ENCODE data around the gene CCDC136. TPM values are rescaled to one million over a fixed set of nuclear protein-coding genes. Genes with fewer than 3 reads are reported as not detected.
A peak's percentile ranks its signal among the peaks of the same experiment; 100 is the strongest.

The CCDC136 gene
- total RNA-seq, 4 donors from 2014 or later, result 20.7 to 36.5 (median 33.7) TPM

DNA sequence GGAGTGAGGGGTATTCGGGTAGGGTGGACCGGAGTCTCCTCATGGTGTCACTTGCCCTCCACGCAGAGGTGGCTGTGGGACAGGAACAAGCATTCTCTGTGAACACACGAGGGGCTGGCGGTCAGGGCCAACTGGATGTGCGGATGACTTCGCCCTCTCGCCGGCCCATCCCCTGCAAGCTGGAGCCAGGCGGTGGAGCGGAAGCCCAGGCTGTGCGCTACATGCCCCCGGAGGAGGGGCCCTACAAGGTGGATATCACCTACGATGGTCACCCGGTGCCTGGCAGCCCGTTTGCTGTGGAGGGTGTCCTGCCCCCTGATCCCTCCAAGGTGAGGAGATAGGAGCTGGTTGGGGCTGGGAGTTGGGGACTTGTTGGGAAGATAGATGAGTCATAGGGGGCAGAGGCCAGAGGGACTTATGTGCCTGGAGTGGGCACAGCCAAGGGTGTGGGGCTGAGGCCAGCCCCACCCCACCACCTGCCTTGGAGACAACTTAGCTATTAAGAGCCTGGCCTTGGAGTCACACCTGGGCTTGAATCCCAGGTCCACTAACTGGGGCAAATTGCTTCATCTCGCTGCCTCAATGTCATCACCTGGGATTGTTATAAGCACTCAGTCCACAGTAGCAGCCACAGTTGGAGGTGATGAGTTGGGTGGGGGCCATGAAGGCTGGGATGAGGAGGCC, 52.3 kb downstream of the CCDC136 start:
- H3K4me3 ChIP-seq, result no peak overlapping the region
- TF ChIP-seq, protein P1, sequence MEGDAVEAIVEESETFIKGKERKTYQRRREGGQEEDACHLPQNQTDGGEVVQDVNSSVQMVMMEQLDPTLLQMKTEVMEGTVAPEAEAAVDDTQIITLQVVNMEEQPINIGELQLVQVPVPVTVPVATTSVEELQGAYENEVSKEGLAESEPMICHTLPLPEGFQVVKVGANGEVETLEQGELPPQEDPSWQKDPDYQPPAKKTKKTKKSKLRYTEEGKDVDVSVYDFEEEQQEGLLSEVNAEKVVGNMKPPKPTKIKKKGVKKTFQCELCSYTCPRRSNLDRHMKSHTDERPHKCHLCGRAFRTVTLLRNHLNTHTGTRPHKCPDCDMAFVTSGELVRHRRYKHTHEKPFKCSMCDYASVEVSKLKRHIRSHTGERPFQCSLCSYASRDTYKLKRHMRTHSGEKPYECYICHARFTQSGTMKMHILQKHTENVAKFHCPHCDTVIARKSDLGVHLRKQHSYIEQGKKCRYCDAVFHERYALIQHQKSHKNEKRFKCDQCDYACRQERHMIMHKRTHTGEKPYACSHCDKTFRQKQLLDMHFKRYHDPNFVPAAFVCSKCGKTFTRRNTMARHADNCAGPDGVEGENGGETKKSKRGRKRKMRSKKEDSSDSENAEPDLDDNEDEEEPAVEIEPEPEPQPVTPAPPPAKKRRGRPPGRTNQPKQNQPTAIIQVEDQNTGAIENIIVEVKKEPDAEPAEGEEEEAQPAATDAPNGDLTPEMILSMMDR (IDR thresholded peaks at IDR 0.05), result no peak
- no peak for TF ChIP-seq EP300 (IDR thresholded peaks at IDR 0.05)
- TF ChIP-seq POLR2A (IDR thresholded peaks at IDR 0.05; ENCODE audit: low read depth), result no peak
- no peak for TF ChIP-seq POLR2AphosphoS5 (IDR thresholded peaks at IDR 0.05)
- H3K27me3 ChIP-seq, result no peaks in the 10 kb centered on the region
- intact Hi-C loops (cut with DNase I), result no loop called here
- peaks cover 69 to 100% (median 99%) of the 10 kb centered on the region in 4 donors for H3K36me3 ChIP-seq
- DNase-seq (ENCODE audit: extremely low spot score), result no peak
- H3K4me1 ChIP-seq, result peaks cover under 1 to 12% (median 6%) of the 10 kb centered on the region in 4 donors
- no peaks in the 10 kb centered on the region for H3K9me3 ChIP-seq
- H3K27ac ChIP-seq (replicated peaks in 1 of 4), result peak overlapping the region; percentile 34 to 98 (median 66)
- 93% methylated on average over 7 of the region's 17 CpGs for WGBS

DNA sequence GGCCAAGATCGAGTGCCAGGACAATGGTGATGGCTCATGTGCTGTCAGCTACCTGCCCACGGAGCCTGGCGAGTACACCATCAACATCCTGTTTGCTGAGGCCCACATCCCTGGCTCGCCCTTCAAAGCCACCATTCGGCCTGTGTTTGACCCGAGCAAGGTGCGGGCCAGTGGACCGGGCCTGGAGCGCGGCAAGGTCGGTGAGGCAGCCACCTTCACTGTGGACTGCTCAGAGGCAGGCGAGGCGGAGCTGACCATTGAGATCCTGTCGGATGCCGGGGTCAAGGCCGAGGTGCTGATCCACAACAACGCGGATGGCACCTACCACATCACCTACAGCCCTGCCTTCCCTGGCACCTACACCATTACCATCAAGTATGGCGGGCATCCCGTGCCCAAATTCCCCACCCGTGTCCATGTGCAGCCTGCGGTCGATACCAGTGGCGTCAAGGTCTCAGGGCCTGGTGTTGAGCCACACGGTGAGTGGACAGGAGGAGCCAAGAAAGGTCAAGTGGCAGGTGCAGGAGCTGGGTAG, 53.1 kb downstream of the CCDC136 start:
- 87% methylated on average over 14 of the region's 25 CpGs for WGBS
- no peak for DNase-seq (ENCODE audit: extremely low spot score)
- H3K27ac ChIP-seq (replicated peaks in 1 of 4), result peak overlapping the region in 3 of 4 donors; percentile 34 to 98 (median 97)
- H3K27me3 ChIP-seq, result no peaks in the 10 kb centered on the region
- peaks cover 0 to 12% (median 6%) of the 10 kb centered on the region in 4 donors for H3K4me1 ChIP-seq
- peaks cover 76 to 100% (median 99%) of the 10 kb centered on the region in 4 donors for H3K36me3 ChIP-seq
- intact Hi-C loops (cut with DNase I), result no loop called here
- H3K9me3 ChIP-seq, result no peaks in the 10 kb centered on the region
- TF ChIP-seq, protein P1 (IDR thresholded peaks at IDR 0.05), result no peak
- peak in 1 of 2 donors; percentile 12 for TF ChIP-seq POLR2AphosphoS5 (IDR thresholded peaks at IDR 0.05)
- no peak overlapping the region for H3K4me3 ChIP-seq

DNA sequence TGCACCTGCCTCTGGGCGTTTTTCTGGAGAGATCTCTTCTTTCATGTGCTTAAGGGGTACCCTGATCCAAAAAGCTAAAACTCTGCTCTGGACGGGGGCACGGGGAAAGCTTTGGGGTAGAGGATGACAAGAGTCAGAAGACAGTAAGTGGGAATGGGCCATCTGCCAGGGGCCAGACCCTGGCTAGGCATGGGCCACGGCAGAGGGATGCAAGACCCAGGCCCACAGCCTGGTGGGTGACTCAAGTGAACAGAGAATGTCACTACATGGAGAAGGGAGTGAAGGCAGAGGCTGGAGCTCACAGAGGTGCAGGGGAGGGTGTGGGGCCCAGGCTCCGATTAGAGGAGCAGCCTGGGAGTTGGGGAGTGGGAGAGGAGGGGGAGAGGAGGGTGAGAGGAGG, 53.7 kb downstream of the CCDC136 start:
- TF ChIP-seq EP300 (IDR thresholded peaks at IDR 0.05), result no peak
- TF ChIP-seq, protein P1 (IDR thresholded peaks at IDR 0.05), result no peak
- TF ChIP-seq POLR2A (IDR thresholded peaks at IDR 0.05; ENCODE audit: low read depth), result no peak
- no peak for TF ChIP-seq POLR2AphosphoS5 (IDR thresholded peaks at IDR 0.05)
- intact Hi-C loops (cut with DNase I), result no loop called here
- Histone ChIP-seq H3K36me3 (peaks cover 78 to 100% (median 99%) of the 10 kb centered on the region in 4 donors), H3K27me3 (no peaks in the 10 kb centered on the region), H3K9me3 (no peaks in the 10 kb centered on the region), H3K27ac (replicated peaks in 1 of 4) (peak overlapping the region; percentile 4 to 97 (median 23)), H3K4me1 (peaks cover 0 to 12% (median 6%) of the 10 kb centered on the region in 4 donors), H3K4me3 (no peak overlapping the region)
- DNase-seq (ENCODE audit: extremely low spot score), result no peak
- 64% methylated on average over 5 of the region's 5 CpGs for WGBS

DNA sequence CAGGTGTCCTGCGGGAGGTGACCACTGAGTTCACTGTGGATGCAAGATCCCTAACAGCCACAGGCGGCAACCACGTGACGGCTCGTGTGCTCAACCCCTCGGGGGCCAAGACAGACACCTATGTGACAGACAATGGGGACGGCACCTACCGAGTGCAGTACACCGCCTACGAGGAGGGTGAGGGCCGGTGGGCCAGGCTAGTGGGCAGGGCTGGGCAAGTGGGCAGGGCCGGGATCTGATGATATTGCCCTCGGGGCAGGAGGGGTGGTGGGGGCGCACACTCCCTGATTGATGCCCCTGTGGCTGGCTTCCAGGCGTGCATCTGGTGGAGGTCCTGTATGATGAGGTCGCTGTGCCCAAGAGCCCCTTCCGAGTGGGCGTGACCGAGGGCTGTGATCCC, 54.2 kb downstream of the CCDC136 start:
- Histone ChIP-seq H3K4me3 (no peak overlapping the region), H3K4me1 (peaks cover 0 to 12% (median 6%) of the 10 kb centered on the region in 4 donors), H3K27ac (replicated peaks in 1 of 4) (peak overlapping the region; percentile 4 to 97 (median 36)), H3K36me3 (peaks cover 79 to 100% (median 99%) of the 10 kb centered on the region in 4 donors), H3K27me3 (no peaks in the 10 kb centered on the region), H3K9me3 (no peaks in the 10 kb centered on the region)
- intact Hi-C loops (cut with DNase I), result no loop called here
- no peak for DNase-seq (ENCODE audit: extremely low spot score)
- 84% methylated on average over 11 of the region's 19 CpGs for WGBS
- TF ChIP-seq EP300 (IDR thresholded peaks at IDR 0.05) (no peak), POLR2A (IDR thresholded peaks at IDR 0.05; ENCODE audit: low read depth) (no peak), POLR2AphosphoS5 (IDR thresholded peaks at IDR 0.05) (no peak)
- TF ChIP-seq, protein P1 (IDR thresholded peaks at IDR 0.05), result no peak

Data from esophagus muscularis mucosa (tissue), 4 donors.